Neural cell (in vitro differentiated cells): Measurements from ENCODE around the gene LCP2. TPM values are rescaled to one million over a fixed set of nuclear protein-coding genes. Genes with fewer than 3 reads are reported as not detected.

Experiments
- H2AFZ ChIP-seq: fragments of 200-600, 300-800 bp; sonication (generic), shearing (Covaris generic); 2 replicates; pipeline ENCODE4 v1.6.0; 2014; ENCODE audit warnings: low read depth, mild to moderate bottlenecking, antibody characterized with exemption, low read length, moderate library complexity
- H3F3A ChIP-seq: fragments of 200-600 bp; shearing (Covaris generic); 2 replicates; pipeline ENCODE4 v1.6.1; 2016; ENCODE audit warnings: mild to moderate bottlenecking, moderate library complexity, mixed read lengths, antibody characterized with exemption, low read length; ENCODE audit not compliant: insufficient read depth, poor library complexity, severe bottlenecking
- H3K27ac ChIP-seq: fragments of 200-600, 300-800 bp; sonication (generic), shearing (Covaris generic); 2 replicates; pipeline ENCODE4 v1.5.1; 2014; ENCODE audit warnings: mild to moderate bottlenecking, low read length, moderate library complexity
- H3K27me3 ChIP-seq: fragments of 300-800, 200-600 bp; sonication (generic), shearing (Covaris generic); 2 replicates; pipeline ENCODE4 v1.6.0; 2014; ENCODE audit warnings: mild to moderate bottlenecking, low read depth, low read length, moderate library complexity; ENCODE audit not compliant: insufficient read depth
- H3K36me3 ChIP-seq: fragments of 300-800, 200-600 bp; sonication (generic), shearing (Covaris generic); 2 replicates; pipeline ENCODE4 v1.5.1; 2014; ENCODE audit warnings: mild to moderate bottlenecking, antibody characterized with exemption, low read length, moderate library complexity; ENCODE audit not compliant: insufficient read depth
- H3K4me2 ChIP-seq: fragments of 300-800, 200-600 bp; sonication (generic), shearing (Covaris generic); 2 replicates; pipeline ENCODE4 v1.6.0; 2014; ENCODE audit warnings: mild to moderate bottlenecking, low read length
- H3K4me3 ChIP-seq: fragments of 300-800, 200-600 bp; sonication (generic), shearing (Covaris generic); 2 replicates; pipeline ENCODE4 v1.5.1; 2014; ENCODE audit warnings: mild to moderate bottlenecking, low read length, moderate library complexity
- H3K79me2 ChIP-seq: fragments of 200-600 bp; shearing (Covaris generic); replicated peaks from 2 replicates; pipeline ENCODE4 v1.6.0; 2014; ENCODE audit warnings: mild to moderate bottlenecking, low read length, moderate library complexity; ENCODE audit not compliant: insufficient read depth
- H3K9ac ChIP-seq: fragments of 300-800, 200-600 bp; sonication (generic), shearing (Covaris generic); 2 replicates; pipeline ENCODE4 v1.6.1; 2016; ENCODE audit warnings: mild to moderate bottlenecking, low read length, mixed read lengths
- H3K9me2 ChIP-seq: fragments of 200-600 bp; shearing (Covaris generic); 2 replicates; pipeline ENCODE4 v1.6.1; 2016; ENCODE audit warnings: mild to moderate bottlenecking, low read length, mixed read lengths; ENCODE audit not compliant: insufficient read depth
- H3K9me3 ChIP-seq: fragments of 200-600, 300-800 bp; sonication (generic), shearing (Covaris generic); 2 replicates; pipeline ENCODE4 v1.6.1; 2016; ENCODE audit warnings: mild to moderate bottlenecking, mixed run types, low read length, moderate library complexity, mixed read lengths
- H4K20me1 ChIP-seq: fragments of 200-600 bp; shearing (Covaris generic); 2 replicates; pipeline ENCODE4 v1.6.1; 2016; ENCODE audit warnings: mild to moderate bottlenecking, mixed run types; ENCODE audit not compliant: insufficient read depth
- CTCF ChIP-seq: fragments of 450-650 bp; IDR thresholded peaks from 2 replicates; pipeline ENCODE4 v1.5.1; 2014; ENCODE audit warnings: antibody characterized with exemption, mild to moderate bottlenecking, moderate library complexity; ENCODE audit not compliant: poor library complexity, severe bottlenecking
- EP300 ChIP-seq: fragments of 450-650 bp; conservative IDR thresholded peaks from 2 replicates; pipeline ENCODE4 v1.6.1; 2014; ENCODE audit warnings: antibody characterized with exemption, mild to moderate bottlenecking, moderate library complexity; ENCODE audit not compliant: poor library complexity, severe bottlenecking
- EZH2 ChIP-seq: fragments of 200-600, 300-800 bp; shearing (Covaris generic), sonication (generic); IDR thresholded peaks from 2 replicates; pipeline ENCODE4 v1.6.1; 2014; ENCODE audit warnings: antibody characterized with exemption, low read length, borderline replicate concordance, mild to moderate bottlenecking; ENCODE audit not compliant: insufficient read depth, poor library complexity, severe bottlenecking
- MXI1 ChIP-seq: fragments of 450-650 bp; conservative IDR thresholded peaks from 2 replicates; pipeline ENCODE4 v1.6.1; 2014; ENCODE audit warnings: antibody characterized with exemption, mild to moderate bottlenecking; ENCODE audit not compliant: poor library complexity, severe bottlenecking
- POLR2AphosphoS5 ChIP-seq: IDR thresholded peaks from 2 replicates; pipeline ENCODE4 v1.6.1; 2012
- RAD21 ChIP-seq: fragments of 450-650 bp; conservative IDR thresholded peaks from 2 replicates; pipeline ENCODE4 v1.6.1; 2014; ENCODE audit warnings: antibody characterized with exemption, mild to moderate bottlenecking, moderate library complexity
- REST ChIP-seq: IDR thresholded peaks from 2 replicates; pipeline ENCODE4 v1.6.1; 2012; ENCODE audit warnings: borderline replicate concordance
- SMC3 ChIP-seq: fragments of 450-650 bp; conservative IDR thresholded peaks from 2 replicates; pipeline ENCODE4 v1.6.1; 2014; ENCODE audit warnings: antibody characterized with exemption, mild to moderate bottlenecking, moderate library complexity; ENCODE audit not compliant: poor library complexity
- TAF1 ChIP-seq: IDR thresholded peaks from 2 replicates; pipeline ENCODE4 v1.6.1; 2012; ENCODE audit warnings: low read depth
- polyA plus RNA-seq: library from polyadenylated mRNA; depleted of rRNA; stranded (reverse); fragments of >200 nt; gene quantifications from 2 replicates; pipeline ENCODE4 v1.2.3, GENCODE V29; 2014

The LCP2 gene
- polyA plus RNA-seq, 1 donor from 2014 or later = not detected

GRCh38 chr5:170327829-170328228, 30.3 kb upstream of the LCP2 start (continued):
- no peak for TF ChIP-seq RAD21
- TF ChIP-seq POLR2AphosphoS5 = no peak

- Histone ChIP-seq H3K27me3 (no peaks in the 10 kb centered on the region), H3K9me2 (no peaks in the 10 kb centered on the region), H3K79me2 (no peaks in the 10 kb centered on the region), H3K27ac (no peak overlapping the region), H2AFZ (no peak overlapping the region), H3K9ac (no peak overlapping the region), H3F3A (no peaks in the 10 kb centered on the region), H4K20me1 (no peaks in the 10 kb centered on the region), H3K4me2 (no peak overlapping the region), H3K36me3 (no peaks in the 10 kb centered on the region), H3K9me3 (no peaks in the 10 kb centered on the region), H3K4me3 (no peak overlapping the region)
- TF ChIP-seq EZH2 (no peak), TAF1 (no peak), REST (no peak), SMC3 (no peak), CTCF (no peak), POLR2AphosphoS5 (no peak), RAD21 (no peak), EP300 (no peak), MXI1 (no peak)
Observed at GRCh38 chr5:170327168-170327567, 29.6 kb upstream of the LCP2 start.

GRCh38 chr5:170319301-170319700, 21.7 kb upstream of the LCP2 start:
- H3K4me3 ChIP-seq = no peak overlapping the region
- no peak overlapping the region for H2AFZ ChIP-seq

More at GRCh38 chr5:170319301-170319700, 21.7 kb upstream of the LCP2 start:
- Histone ChIP-seq H3K36me3 (no peaks in the 10 kb centered on the region), H3K27ac (no peak overlapping the region), H3K4me2 (no peak overlapping the region), H3K9me2 (no peaks in the 10 kb centered on the region), H3K27me3 (no peaks in the 10 kb centered on the region), H3K9ac (no peak overlapping the region), H4K20me1 (no peaks in the 10 kb centered on the region), H3K79me2 (no peaks in the 10 kb centered on the region), H3K9me3 (no peaks in the 10 kb centered on the region), H3F3A (no peaks in the 10 kb centered on the region)
- TF ChIP-seq POLR2AphosphoS5 = no peak
- no peak for TF ChIP-seq EP300
- TF ChIP-seq MXI1 = no peak
- TF ChIP-seq REST = no peak
- TF ChIP-seq EZH2 = no peak
- no peak for TF ChIP-seq CTCF
- TF ChIP-seq TAF1 = no peak
- no peak for TF ChIP-seq SMC3
